H1 (cell line): ENCODE measurements around the gene SNX33. TPM values are rescaled to one million over a fixed set of nuclear protein-coding genes. Genes with fewer than 3 reads are reported as not detected.

Source experiments
- BACH1 ChIP-seq: IDR thresholded peaks from 2 replicates; pipeline ENCODE4 v1.6.1; 2012; ENCODE audit warnings: low read length, improper control_type of control experiment
- BCL11A ChIP-seq, 2 experiments: IDR thresholded peaks; one replicate each; pipeline ENCODE4 v1.6.1; 2011; ENCODE audit warnings: low read depth in 2 of 2, low read length in 2 of 2, mild to moderate bottlenecking in 2 of 2
- CREB1 ChIP-seq: IDR thresholded peaks from 2 replicates; pipeline ENCODE4 v1.6.1; 2012; ENCODE audit warnings: inconsistent platforms
- CTCF ChIP-seq, 3 experiments: IDR thresholded peaks; 1 replicate in 2 of 3; 2 replicates in 1 of 3; pipeline versions ENCODE4 v1.5.1 to v1.6.1; 2011; ENCODE audit warnings: low read length in 3 of 3, mild to moderate bottlenecking in 3 of 3, inconsistent platforms in 2 of 3, low read depth in 1 of 3, moderate library complexity in 1 of 3; ENCODE audit not compliant: insufficient read depth in 1 of 3; ENCODE audit errors: control extremely low read depth in 1 of 3
- EGR1 ChIP-seq: IDR thresholded peaks from 2 replicates; pipeline ENCODE4 v1.6.1; 2011; ENCODE audit warnings: low read depth, low read length, borderline replicate concordance
- EZH2 ChIP-seq: fragments of 200-600 bp; sonication (generic); IDR thresholded peaks from 2 replicates; pipeline ENCODE4 v1.7.1; 2012; ENCODE audit warnings: low read depth, mild to moderate bottlenecking, moderate library complexity, low read length, inconsistent platforms; ENCODE audit not compliant: severe bottlenecking
- GABPA ChIP-seq: IDR thresholded peaks from 2 replicates; pipeline ENCODE4 v1.6.1; 2011; ENCODE audit warnings: mild to moderate bottlenecking, low read length, moderate library complexity, borderline replicate concordance; ENCODE audit not compliant: insufficient read depth
- HDAC6 ChIP-seq: IDR thresholded peaks from one replicate; pipeline ENCODE4 v1.7.1; 2012; ENCODE audit warnings: low read depth, mild to moderate bottlenecking, inconsistent platforms, low read length, moderate library complexity
- JUN ChIP-seq: IDR thresholded peaks from 2 replicates; pipeline ENCODE4 v1.6.1; 2011; ENCODE audit warnings: low read depth, mild to moderate bottlenecking, improper control_type of control experiment, low read length
- KDM1A ChIP-seq: fragments of 200-600, 300-600 bp; sonication (generic); IDR thresholded peaks from 2 replicates; pipeline ENCODE4 v1.7.1; 2016; ENCODE audit warnings: mild to moderate bottlenecking, low read length, borderline replicate concordance
- KDM5A ChIP-seq: fragments of 200-600 bp; IDR thresholded peaks from 2 replicates; pipeline ENCODE4 v1.7.1; 2012; ENCODE audit warnings: mild to moderate bottlenecking, low read length, inconsistent platforms, mixed read lengths
- PHF8 ChIP-seq: fragments of 200-600 bp; sonication (generic); conservative IDR thresholded peaks from 2 replicates; pipeline ENCODE4 v1.7.1; 2012; ENCODE audit warnings: low read depth, mild to moderate bottlenecking, inconsistent platforms, low read length, moderate library complexity
- POLR2A ChIP-seq, 2 experiments: IDR thresholded peaks; 1 replicate in 1 of 2; 2 replicates in 1 of 2; pipeline ENCODE4 v1.6.1; 2011; ENCODE audit warnings: low read depth in 2 of 2, low read length in 2 of 2, mild to moderate bottlenecking in 2 of 2; ENCODE audit errors: control extremely low read depth in 1 of 2
- POLR2AphosphoS5 ChIP-seq: IDR thresholded peaks from 2 replicates; pipeline ENCODE4 v1.6.1; 2011; ENCODE audit warnings: low read depth, low read length
- RBBP5 ChIP-seq: IDR thresholded peaks from 2 replicates; pipeline ENCODE4 v1.7.1; 2012; ENCODE audit warnings: low read depth, mild to moderate bottlenecking, inconsistent platforms, low read length, moderate library complexity, borderline replicate concordance
- SRF ChIP-seq: IDR thresholded peaks from 2 replicates; pipeline ENCODE4 v1.6.1; 2011; ENCODE audit warnings: mild to moderate bottlenecking, low read depth, low read length, moderate library complexity
- SUZ12 ChIP-seq: fragments of 200-600 bp; sonication (generic); IDR thresholded peaks from 2 replicates; pipeline ENCODE4 v1.6.1; 2012; ENCODE audit warnings: mild to moderate bottlenecking, inconsistent platforms, low read length, moderate library complexity, mixed read lengths
- TAF7 ChIP-seq: optimal IDR thresholded peaks from 2 replicates; pipeline ENCODE3; 2011; ENCODE audit warnings: low read depth, mild to moderate bottlenecking, inconsistent platforms, low read length, moderate library complexity, borderline replicate concordance
- TCF12 ChIP-seq: IDR thresholded peaks from 2 replicates; pipeline ENCODE4 v1.6.1; 2011; ENCODE audit warnings: low read depth, mild to moderate bottlenecking, low read length
- TEAD4 ChIP-seq: IDR thresholded peaks from 2 replicates; pipeline ENCODE4 v1.6.1; 2012; ENCODE audit warnings: low read depth, low read length, inconsistent platforms, mixed read lengths
- USF2 ChIP-seq: IDR thresholded peaks from 2 replicates; pipeline ENCODE4 v1.6.1; 2011; ENCODE audit warnings: low read length, improper control_type of control experiment
- polyA plus RNA-seq, 7 experiments: library from polyadenylated mRNA; depleted of rRNA in 3 of 7; stranded (reverse) in 5 of 7; unstranded in 2 of 7; fragments of >200 nt in 5 of 7; fragments of 200-250 nt in 2 of 7; gene quantifications; 1 replicate in 5 of 7; 2 replicates in 1 of 7; 4 replicates in 1 of 7; pipeline versions ENCODE4 v1.2.1 to v1.2.3, GENCODE V29; 2011 to 2013; ENCODE audit warnings: missing spikeins in 2 of 7, mixed read lengths in 2 of 7
- total RNA-seq: library from RNA; stranded (reverse); fragmentation: NEBNext Ultra II Directional; extraction: Animal tissue kit (Norgen Biotek cat#: 25700); gene quantifications from 2 replicates; pipeline ENCODE4 v1.2.1, GENCODE V29; 2021

SNX33 gene
- total and polyA plus RNA-seq, 2 of the 8 experiments (the other 6 are each of a cell fraction or from before 2014, with no cell fraction given), result 14.3 to 22.9 TPM

- TF ChIP-seq CTCF (IDR thresholded peaks at IDR 0.05; ENCODE audit: control extremely low read depth in 1 of 3, insufficient read depth in 1 of 3, low read depth in 1 of 3, low read length in 3 of 3) (no peak), TCF12 (0 out of 2 replicates have a peak, but pooled peaks have one; percentile 5), BACH1 (0 out of 2 replicates have a peak, but pooled peaks have one; percentile 4), JUN (no peak), TAF7 (peak; percentile 48), POLR2A (IDR thresholded peaks at IDR 0.05; ENCODE audit: control extremely low read depth in 1 of 2, low read depth in 2 of 2, low read length in 2 of 2) (peak; percentile 92 to 97), GABPA (no peak), KDM5A (peak; percentile 33; the same call in 1 of the 2 replicates), KDM1A (no peak), EZH2 (no peak), PHF8 (peak; percentile 89), USF2 (no peak), POLR2AphosphoS5 (peak; percentile 98), EGR1 (no peak), SRF (no peak), HDAC6 (no peak), RBBP5 (peak; percentile 83), SUZ12 (no peak), CREB1 (peak; percentile 33; the same call in 1 of the 2 replicates), BCL11A (IDR thresholded peaks at IDR 0.05; ENCODE audit: low read depth in 2 of 2, low read length in 2 of 2) (no peak), TEAD4 (no peak)
These were observed 7.8 kb upstream of the SNX33 start, which contains the start of gene IMP3 (continued) for GRCh38 chr15:75639709-75640482.
